ENCODE measurements around the gene TMEM225B.
"Not testable (repeated sequence)": the region's sequence is repeated elsewhere in the genome, so short reads cannot be mapped to it uniquely, and the experiment has no call there.

TMEM225B gene

DNA sequence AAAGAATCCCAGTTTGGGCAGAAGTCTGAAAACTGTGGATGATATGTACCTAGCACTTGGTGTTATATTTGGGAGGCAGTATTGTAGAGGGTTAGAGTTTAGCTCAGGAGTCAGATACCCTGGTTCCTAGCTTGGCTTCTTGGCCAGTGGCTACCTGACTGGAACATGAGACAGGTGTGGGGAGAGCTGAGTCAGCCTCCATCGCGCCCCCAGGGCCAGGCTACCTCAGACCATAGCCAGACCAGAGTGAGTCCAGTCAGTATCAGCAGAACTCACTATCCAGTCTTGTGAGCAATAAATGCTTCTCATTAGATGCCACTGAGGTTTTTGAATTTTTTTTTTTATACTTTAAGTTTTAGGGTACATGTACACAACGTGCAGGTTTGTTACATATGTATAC is 55.7 kb downstream of the TMEM225B start:
- no peak for DNase-seq (ENCODE audit: low read depth in 2 of 2)

DNA sequence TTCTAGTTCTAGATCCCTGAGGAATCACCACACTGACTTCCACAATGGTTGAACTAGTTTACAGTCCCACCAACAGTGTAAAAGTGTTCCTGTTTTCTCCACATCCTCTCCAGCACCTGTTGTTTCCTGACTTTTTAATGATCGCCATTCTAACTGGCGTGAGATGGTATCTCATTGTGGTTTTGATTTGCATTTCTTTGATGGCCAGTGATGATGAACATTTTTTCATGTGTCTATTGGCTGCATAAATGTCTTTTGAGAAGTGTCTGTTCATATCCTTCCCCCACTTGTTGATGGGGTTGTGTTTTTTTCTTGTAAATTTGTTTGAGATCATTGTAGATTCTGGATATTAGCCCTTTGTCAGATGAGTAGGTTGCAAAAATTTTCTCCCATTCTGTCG is 56.6 kb downstream of the TMEM225B start:
- DNase-seq (ENCODE audit: low read depth in 2 of 2): not testable (repeated sequence)

DNA sequence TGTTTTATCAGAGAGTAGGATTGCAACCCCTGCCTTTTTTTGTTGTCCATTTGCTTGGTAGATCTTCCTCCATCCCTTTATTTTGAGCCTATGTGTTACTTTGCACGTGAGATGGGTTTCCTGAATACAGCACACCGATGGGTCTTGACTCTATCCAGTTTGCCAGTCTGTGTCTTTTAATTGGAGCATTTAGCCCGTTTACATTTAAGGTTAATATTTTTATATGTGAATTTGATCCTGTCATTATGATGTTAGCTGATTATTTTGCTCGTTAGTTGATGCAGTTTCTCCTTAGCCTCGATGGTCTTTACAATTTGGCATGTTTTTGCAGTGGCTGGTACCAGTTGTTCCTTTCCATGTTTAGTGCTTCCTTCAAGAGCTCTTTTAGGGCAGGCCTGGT is 59.8 kb downstream of the TMEM225B start:
- DNase-seq (ENCODE audit: low read depth in 2 of 2): not testable (repeated sequence)
